ENCODE results near the gene CA10. TPM values are rescaled to one million over a fixed set of nuclear protein-coding genes. Genes with fewer than 3 reads are reported as not detected.

The CA10 gene
- polyA plus RNA-seq, 1 experiment: not detected

DNA sequence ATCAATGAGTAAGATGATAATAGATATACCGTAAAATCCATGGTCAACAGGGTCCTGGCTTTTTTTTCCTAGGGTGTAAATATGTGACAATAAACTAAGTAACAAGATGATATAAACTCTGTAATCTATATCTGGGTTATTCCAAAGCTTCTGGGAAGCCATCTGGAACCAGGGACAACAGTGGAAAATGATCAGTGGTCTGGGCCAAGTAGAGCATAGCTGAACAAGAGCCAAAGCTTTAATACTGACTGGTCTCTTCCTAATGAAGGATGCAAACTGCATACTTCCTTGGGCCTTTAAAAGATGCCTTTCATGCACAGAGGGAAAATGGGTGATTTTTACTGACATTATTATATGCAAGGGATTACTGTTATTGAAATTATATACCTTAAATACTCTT lies 8.9 kb downstream of the CA10 start:
- CTCF ChIA-PET: no interaction called here
- POLR2A ChIA-PET: no interaction called here
- no peaks in the 10 kb centered on the region for H3K27me3 ChIP-seq (ENCODE audit: control insufficient read depth, insufficient read depth, low read length)
- TF ChIP-seq CTCF (IDR thresholded peaks at IDR 0.05; ENCODE audit: low read depth, low read length): no peak
- H3K9me3 ChIP-seq (ENCODE audit: control insufficient read depth, insufficient read depth, low read length): peaks cover 7% of the 10 kb centered on the region
- H3K4me3 ChIP-seq (ENCODE audit: low read depth, low read length): no peak overlapping the region
- no peak overlapping the region for H3K27ac ChIP-seq (ENCODE audit: low read depth, low read length)
- DNase-seq (ENCODE audit: low read depth, low spot score): no peak

DNA sequence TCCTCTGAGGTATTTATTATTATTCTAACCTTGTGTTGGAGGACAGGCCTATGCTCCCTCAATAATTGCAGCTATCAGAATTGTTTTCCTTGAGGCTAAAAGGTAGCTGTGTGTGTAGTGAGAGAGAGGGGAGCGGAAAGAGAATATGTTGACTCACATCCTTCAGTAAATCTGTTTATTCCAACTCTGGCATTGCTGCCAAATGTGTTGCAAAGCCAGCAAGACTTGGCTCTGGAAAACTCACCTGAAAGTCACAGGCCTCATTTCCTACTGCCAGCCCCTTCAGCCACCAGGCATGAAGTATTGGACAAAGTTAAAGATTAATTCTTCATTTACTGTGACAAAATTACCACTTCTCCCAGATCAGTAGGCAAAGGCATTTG lies 9.6 kb downstream of the CA10 start:
- Histone ChIP-seq H3K27me3 (ENCODE audit: control insufficient read depth, insufficient read depth, low read length) (no peaks in the 10 kb centered on the region), H3K4me3 (ENCODE audit: low read depth, low read length) (no peak overlapping the region), H3K9me3 (ENCODE audit: control insufficient read depth, insufficient read depth, low read length) (peaks cover 7% of the 10 kb centered on the region), H3K27ac (ENCODE audit: low read depth, low read length) (no peak overlapping the region)
- no peak for TF ChIP-seq CTCF (IDR thresholded peaks at IDR 0.05; ENCODE audit: low read depth, low read length)
- POLR2A ChIA-PET: no interaction called here
- CTCF ChIA-PET: no interaction called here
- no peak for DNase-seq (ENCODE audit: low read depth, low spot score)

DNA sequence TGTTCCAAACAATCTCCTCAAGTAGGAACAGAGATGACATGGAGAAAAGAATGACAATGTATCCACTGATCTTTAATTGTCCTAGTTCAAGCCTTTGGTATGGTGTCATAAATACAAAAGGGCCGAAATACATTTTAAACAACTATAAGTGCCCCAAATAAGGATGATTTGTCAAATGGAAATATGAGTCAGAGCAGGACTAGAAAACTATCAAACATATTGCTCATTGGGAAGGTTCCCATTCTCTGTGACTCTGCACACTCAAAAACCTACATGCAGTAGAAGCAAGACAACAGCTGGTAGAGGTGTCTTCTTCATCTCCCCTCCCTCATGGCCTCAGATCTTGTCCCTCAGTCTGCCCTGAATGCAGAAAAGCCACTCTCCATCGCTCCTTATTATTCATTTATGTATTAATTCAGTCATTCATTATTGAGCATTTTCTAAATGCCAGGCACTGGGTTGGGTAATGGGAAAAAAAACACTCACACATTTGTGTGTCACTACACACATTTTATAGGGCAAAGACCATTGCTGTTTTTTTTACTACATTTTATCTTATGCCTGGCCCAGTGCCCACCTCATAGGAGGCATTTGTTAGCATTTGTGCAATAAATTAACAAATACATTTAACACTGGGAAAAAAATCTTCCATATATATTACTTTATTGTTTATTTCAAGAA lies 10.1 kb downstream of the CA10 start:
- Histone ChIP-seq H3K27ac (ENCODE audit: low read depth, low read length) (no peak overlapping the region), H3K4me3 (ENCODE audit: low read depth, low read length) (no peak overlapping the region), H3K9me3 (ENCODE audit: control insufficient read depth, insufficient read depth, low read length) (peaks cover 7% of the 10 kb centered on the region), H3K27me3 (ENCODE audit: control insufficient read depth, insufficient read depth, low read length) (no peaks in the 10 kb centered on the region)
- TF ChIP-seq CTCF (IDR thresholded peaks at IDR 0.05; ENCODE audit: low read depth, low read length): no peak
- ChIA-PET CTCF (no interaction called here), POLR2A (no interaction called here)
- DNase-seq (ENCODE audit: low read depth, low spot score): no peak

GRCh38 chr17:52147872-52148271 lies 10.6 kb downstream of the CA10 start:
- DNase-seq (ENCODE audit: low read depth, low spot score): no peak
- ChIA-PET POLR2A (no interaction called here), CTCF (no interaction called here)

DNA sequence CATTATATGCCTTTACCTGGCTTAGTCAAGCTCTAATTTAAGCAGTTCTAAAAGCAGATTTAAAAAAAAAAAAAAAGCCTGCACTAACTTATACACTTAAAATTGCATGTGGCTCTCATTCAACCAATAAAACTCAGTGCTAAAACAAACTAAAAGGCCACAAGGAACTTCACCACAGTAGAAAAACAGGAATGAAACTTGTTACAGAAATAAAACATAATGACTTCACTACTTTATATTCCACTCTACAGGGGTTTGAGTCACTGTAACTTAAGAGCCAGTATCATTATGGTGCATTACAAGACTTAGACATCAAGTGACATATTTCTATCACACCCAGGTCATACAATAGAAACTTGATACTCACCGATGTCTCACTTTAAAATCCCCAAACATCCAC lies 11.1 kb downstream of the CA10 start:
- H3K9me3 ChIP-seq (ENCODE audit: control insufficient read depth, insufficient read depth, low read length): peaks cover 7% of the 10 kb centered on the region
- POLR2A ChIA-PET: no interaction called here
- CTCF ChIA-PET: no interaction called here
- H3K27me3 ChIP-seq (ENCODE audit: control insufficient read depth, insufficient read depth, low read length): no peaks in the 10 kb centered on the region
- TF ChIP-seq CTCF (IDR thresholded peaks at IDR 0.05; ENCODE audit: low read depth, low read length): no peak
- H3K4me3 ChIP-seq (ENCODE audit: low read depth, low read length): no peak overlapping the region
- no peak for DNase-seq (ENCODE audit: low read depth, low spot score)
- no peak overlapping the region for H3K27ac ChIP-seq (ENCODE audit: low read depth, low read length)

More at GRCh38 chr17:52147872-52148271, 10.6 kb downstream of the CA10 start:
- H3K4me3 ChIP-seq (ENCODE audit: low read depth, low read length): no peak overlapping the region
- peaks cover 7% of the 10 kb centered on the region for H3K9me3 ChIP-seq (ENCODE audit: control insufficient read depth, insufficient read depth, low read length)
- no peak for TF ChIP-seq CTCF (IDR thresholded peaks at IDR 0.05; ENCODE audit: low read depth, low read length)
- H3K27ac ChIP-seq (ENCODE audit: low read depth, low read length): no peak overlapping the region
- no peaks in the 10 kb centered on the region for H3K27me3 ChIP-seq (ENCODE audit: control insufficient read depth, insufficient read depth, low read length)
